Activated CD8-positive, alpha-beta T cell treated with anti-CD3 and anti-CD28 coated beads for 36 hours (primary cell): ENCODE measurements around the gene DHRS3. TPM values are rescaled to one million over a fixed set of nuclear protein-coding genes. Genes with fewer than 3 reads are reported as not detected.
A peak's percentile ranks its signal among the peaks of the same experiment; 100 is the strongest.

Source experiments
- ATAC-seq: fragments of 200-7000 bp; cut with Tn5 transposase; one replicate; pipeline ENCODE4 v1.10.0; 2021; ENCODE audit warnings: mild to moderate bottlenecking, moderate library complexity
- CTCF ChIA-PET: fragments of 350-600 bp; sonication (Branson Sonifier 250); formaldehyde crosslinking; loops from one replicate; lab custom pipeline; 2021; ENCODE audit warnings: antibody characterized with exemption; lab: Charles Lee
- POLR2A ChIA-PET: fragments of 350-600 bp; sonication (Branson Sonifier 250); formaldehyde crosslinking; loops from one replicate; lab custom pipeline; 2021; ENCODE audit warnings: antibody characterized with exemption; lab: Charles Lee
- DNase-seq: peaks from one replicate; pipeline ENCODE4 v3.0.0-alpha.2; 2020
- H3K27ac Mint-ChIP-seq: one replicate; pipeline ENCODE4 v1.8.0; 2021; ENCODE audit warnings: mild to moderate bottlenecking, mixed read lengths
- H3K27me3 Mint-ChIP-seq: one replicate; pipeline ENCODE4 v1.8.0; 2021; ENCODE audit warnings: mixed read lengths
- H3K36me3 Mint-ChIP-seq: one replicate; pipeline ENCODE4 v1.8.0; 2021; ENCODE audit warnings: low read depth, mixed read lengths
- H3K4me1 Mint-ChIP-seq: one replicate; pipeline ENCODE4 v1.8.0; 2021; ENCODE audit warnings: low read depth, mixed read lengths
- H3K4me3 Mint-ChIP-seq: one replicate; pipeline ENCODE4 v1.8.0; 2021; ENCODE audit warnings: mild to moderate bottlenecking, moderate library complexity, mixed read lengths
- H3K9me3 Mint-ChIP-seq: one replicate; pipeline ENCODE4 v1.8.0; 2021; ENCODE audit warnings: mixed read lengths
- CTCF ChIP-seq: fragments of 200-600 bp; IDR thresholded peaks from one replicate; pipeline ENCODE4 v1.8.0; 2022; ENCODE audit warnings: antibody characterized with exemption, mild to moderate bottlenecking
- intact Hi-C: fragments of 100-400 bp; cut with micrococcal nuclease; formaldehyde crosslinking; loops from one replicate; pipeline ENCODE4 v1.10.0; 2022
- total RNA-seq, 2 experiments: library from RNA; stranded (reverse); gene quantifications; one replicate each; pipeline ENCODE4 v1.2.3, GENCODE V29; 2021

DHRS3 gene
- total RNA-seq, 2 experiments from 2014 or later: 129 to 135 TPM

- H3K27ac Mint-ChIP-seq: peak overlapping the region; percentile 2
- ATAC-seq (no peak), DNase-seq (no peak)
- TF ChIP-seq CTCF: no peak
- H3K9me3 Mint-ChIP-seq: peaks cover 8% of the 10 kb centered on the region
- no peaks in the 10 kb centered on the region for H3K27me3 Mint-ChIP-seq
- intact Hi-C loops: no loop called here
- peaks cover 66% of the 10 kb centered on the region for H3K4me1 Mint-ChIP-seq
- POLR2A ChIA-PET: interaction anchor here (0.6 to 5.7 kb wide), 2 partner anchors 10 to 141 kb away, joined by 4 to 43 read pairs; partner anchors contain the start of gene DHRS3
- CTCF ChIA-PET: no interaction called here
- H3K4me3 Mint-ChIP-seq: no peak overlapping the region
- peaks cover 82% of the 10 kb centered on the region for H3K36me3 Mint-ChIP-seq
These were observed 10.7 kb downstream of the DHRS3 start for GRCh38 chr1:12607263-12607662.

- Mint-ChIP-seq H3K4me3 (no peak overlapping the region), H3K27me3 (no peaks in the 10 kb centered on the region), H3K36me3 (peaks cover 79% of the 10 kb centered on the region), H3K27ac (no peak overlapping the region), H3K4me1 (peaks cover 68% of the 10 kb centered on the region), H3K9me3 (peaks cover 8% of the 10 kb centered on the region)
- ChIA-PET CTCF (interaction anchor here (3.2 kb wide), 1 partner anchor 11 kb away, joined by 23 read pairs; the partner anchor contains the start of gene DHRS3), POLR2A (interaction anchor here (0.5 to 5.7 kb wide), 5 partner anchors 8 to 697 kb away, joined by 3 to 43 read pairs (median 3); partner anchors contain the start of gene DHRS3)
- intact Hi-C loops: no loop called here
- DNase-seq (no peak), ATAC-seq (no peak)
- TF ChIP-seq CTCF: no peak
These were observed 13.0 kb downstream of the DHRS3 start for GRCh38 chr1:12604986-12605385.

DNA sequence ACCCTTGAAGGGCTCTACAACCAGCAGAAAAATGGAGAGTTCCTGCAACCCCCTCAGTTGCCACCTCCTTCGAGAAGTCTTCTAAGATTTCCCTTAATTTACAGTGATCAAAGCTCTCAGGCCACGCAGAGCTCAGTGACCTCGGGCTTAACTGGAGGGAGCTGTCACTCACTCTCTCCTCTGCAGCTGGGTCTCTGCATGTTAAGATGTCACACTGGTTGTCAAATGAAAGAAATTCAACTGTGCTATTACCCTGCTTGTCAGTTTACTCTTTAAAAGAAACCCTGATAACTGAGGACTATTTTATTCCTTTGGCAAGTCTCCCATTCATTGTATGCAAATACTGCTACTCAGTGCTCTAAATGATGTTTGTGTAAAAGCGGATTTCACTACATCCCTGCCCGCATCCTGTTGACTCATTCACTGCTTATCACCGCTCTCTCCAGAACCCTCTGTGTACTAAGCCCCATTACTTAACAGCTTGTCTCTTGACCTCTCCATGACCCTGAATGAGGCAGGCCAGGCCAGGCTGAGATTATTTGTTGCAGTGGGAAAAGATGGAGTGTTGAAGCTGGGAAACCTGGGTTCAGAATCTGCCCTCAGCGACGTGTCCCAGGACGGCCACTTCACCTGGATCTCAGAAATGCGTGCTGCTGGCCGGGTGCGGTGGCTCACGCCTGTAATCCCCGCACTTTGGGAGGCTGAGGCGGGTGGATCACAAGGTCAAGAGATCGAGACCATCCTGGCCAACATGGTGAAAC lies 13.7 kb downstream of the DHRS3 start:
- CTCF ChIA-PET: interaction anchor here (1.3 to 3.2 kb wide), 2 partner anchors 12 to 94 kb away, joined by 3 to 23 read pairs; partner anchors contain the start of gene DHRS3
- peak overlapping the region; percentile 40 for H3K4me3 Mint-ChIP-seq
- POLR2A ChIA-PET: interaction anchor here (0.5 to 5.7 kb wide), 7 partner anchors 9 to 696 kb away, joined by 3 to 43 read pairs (median 3); partner anchors contain the start of gene DHRS3
- peaks cover 8% of the 10 kb centered on the region for H3K9me3 Mint-ChIP-seq
- H3K27me3 Mint-ChIP-seq: no peaks in the 10 kb centered on the region
- peak; percentile 93 for ATAC-seq
- no peak for TF ChIP-seq CTCF
- H3K36me3 Mint-ChIP-seq: peaks cover 79% of the 10 kb centered on the region
- H3K4me1 Mint-ChIP-seq: peaks cover 68% of the 10 kb centered on the region
- peak; percentile 90 for DNase-seq
- intact Hi-C loops: no loop called here
- H3K27ac Mint-ChIP-seq: peak overlapping the region; percentile 83

- Mint-ChIP-seq H3K27me3 (no peaks in the 10 kb centered on the region), H3K27ac (peak overlapping the region; percentile 34), H3K4me1 (peaks cover 69% of the 10 kb centered on the region), H3K9me3 (peaks cover 8% of the 10 kb centered on the region), H3K36me3 (peaks cover 68% of the 10 kb centered on the region), H3K4me3 (no peak overlapping the region)
- DNase-seq: no peak
- ChIA-PET POLR2A (interaction anchor here (1.2 to 5.7 kb wide), 2 partner anchors 14 to 93 kb away, joined by 4 to 43 read pairs; partner anchors contain the start of gene DHRS3), CTCF (interaction anchor here (1.3 kb wide), 1 partner anchor 93 kb away, joined by 3 read pairs; no protein-coding TSS in a partner anchor)
- ATAC-seq: no peak
- TF ChIP-seq CTCF: no peak
- intact Hi-C loops: no loop called here
These were observed 14.8 kb downstream of the DHRS3 start for GRCh38 chr1:12603224-12603623.

DNA sequence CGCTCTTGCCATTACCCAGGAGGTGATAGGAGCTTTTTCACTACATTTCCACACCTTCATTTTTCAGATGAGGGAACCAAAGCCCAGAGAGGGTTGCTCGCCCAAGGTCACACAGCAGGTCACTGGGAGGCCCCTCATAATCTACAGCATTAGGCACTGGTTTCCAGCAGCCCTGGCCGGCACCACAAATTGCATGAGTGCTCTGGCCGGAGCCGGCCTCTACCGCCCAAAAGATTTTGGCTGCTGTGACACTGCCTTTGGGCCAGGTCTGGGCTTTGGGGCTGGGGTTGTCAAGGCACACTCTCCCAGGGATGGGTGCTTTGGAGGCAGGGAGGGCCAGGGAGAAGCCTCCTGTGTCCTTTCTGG lies 15.4 kb downstream of the DHRS3 start:
- ChIA-PET POLR2A (interaction anchor here (1.2 to 5.7 kb wide), 2 partner anchors 14 to 92 kb away, joined by 4 to 43 read pairs; partner anchors contain the start of gene DHRS3), CTCF (interaction anchor here (2.1 to 2.9 kb wide), 2 partner anchors 15 to 93 kb away, joined by 6 to 34 read pairs; partner anchors contain the start of gene DHRS3)
- DNase-seq (no peak), ATAC-seq (no peak)
- intact Hi-C loops: no loop called here
- H3K27me3 Mint-ChIP-seq: no peaks in the 10 kb centered on the region
- peaks cover 73% of the 10 kb centered on the region for H3K4me1 Mint-ChIP-seq
- H3K27ac Mint-ChIP-seq: no peak overlapping the region
- H3K4me3 Mint-ChIP-seq: no peak overlapping the region
- H3K9me3 Mint-ChIP-seq: peaks cover 5% of the 10 kb centered on the region
- no peak for TF ChIP-seq CTCF
- H3K36me3 Mint-ChIP-seq: peaks cover 67% of the 10 kb centered on the region
